PC-9 (cell line): ENCODE data around the gene MMP15.

Experiments
- EZH2 ChIP-seq: fragments of 200-600 bp; sonication (generic); IDR thresholded peaks from 2 replicates; pipeline ENCODE4 v1.8.0; 2017; ENCODE audit warnings: antibody characterized with exemption, low read depth
- TF ChIP-seq, protein P1 (sequence below): fragments of 200-600 bp; sonication (generic); conservative IDR thresholded peaks from 2 replicates; pipeline ENCODE4 v1.6.1; 2017; ENCODE audit warnings: mixed run types, antibody characterized with exemption, mild to moderate bottlenecking, moderate library complexity

DNA sequence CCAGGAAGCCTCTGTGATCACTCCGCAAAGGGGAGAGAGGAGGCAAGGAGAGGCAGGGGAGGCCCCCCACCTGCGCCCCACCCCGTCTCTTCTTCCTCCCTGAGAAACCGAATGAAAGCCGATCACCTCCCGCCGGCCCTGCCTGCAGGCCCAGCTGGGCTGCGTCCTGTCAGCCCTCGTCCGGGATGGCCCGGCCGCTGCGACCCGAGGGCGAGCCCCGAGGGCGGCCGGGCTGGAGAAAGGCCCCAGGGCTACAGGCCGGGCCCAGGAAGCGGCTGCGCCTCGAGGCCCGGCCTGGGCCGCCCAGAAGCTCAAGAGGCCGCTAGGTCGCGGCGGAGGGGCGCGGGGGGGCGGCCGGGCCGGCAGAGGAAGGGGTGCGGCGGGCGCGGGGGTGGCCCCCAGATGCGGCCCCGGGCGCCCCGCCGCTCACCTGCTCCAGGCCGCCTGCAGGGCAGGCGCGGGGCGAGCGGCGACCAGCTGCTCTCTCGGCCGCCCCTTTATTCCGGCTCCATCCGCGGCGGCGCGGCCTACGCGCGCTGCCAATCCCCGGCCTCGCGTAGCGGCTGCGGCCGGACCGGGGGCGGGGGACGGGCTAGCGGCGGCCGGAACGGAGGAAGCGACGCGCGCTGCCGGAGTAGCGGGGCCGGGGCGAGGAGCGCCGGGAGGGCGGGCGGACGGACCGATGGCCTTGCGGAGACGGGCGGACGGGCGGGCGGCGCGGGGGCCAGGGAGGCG, 25.4 kb upstream of the MMP15 start, which contains the start of gene ZNF319:
- TF ChIP-seq, protein P1, sequence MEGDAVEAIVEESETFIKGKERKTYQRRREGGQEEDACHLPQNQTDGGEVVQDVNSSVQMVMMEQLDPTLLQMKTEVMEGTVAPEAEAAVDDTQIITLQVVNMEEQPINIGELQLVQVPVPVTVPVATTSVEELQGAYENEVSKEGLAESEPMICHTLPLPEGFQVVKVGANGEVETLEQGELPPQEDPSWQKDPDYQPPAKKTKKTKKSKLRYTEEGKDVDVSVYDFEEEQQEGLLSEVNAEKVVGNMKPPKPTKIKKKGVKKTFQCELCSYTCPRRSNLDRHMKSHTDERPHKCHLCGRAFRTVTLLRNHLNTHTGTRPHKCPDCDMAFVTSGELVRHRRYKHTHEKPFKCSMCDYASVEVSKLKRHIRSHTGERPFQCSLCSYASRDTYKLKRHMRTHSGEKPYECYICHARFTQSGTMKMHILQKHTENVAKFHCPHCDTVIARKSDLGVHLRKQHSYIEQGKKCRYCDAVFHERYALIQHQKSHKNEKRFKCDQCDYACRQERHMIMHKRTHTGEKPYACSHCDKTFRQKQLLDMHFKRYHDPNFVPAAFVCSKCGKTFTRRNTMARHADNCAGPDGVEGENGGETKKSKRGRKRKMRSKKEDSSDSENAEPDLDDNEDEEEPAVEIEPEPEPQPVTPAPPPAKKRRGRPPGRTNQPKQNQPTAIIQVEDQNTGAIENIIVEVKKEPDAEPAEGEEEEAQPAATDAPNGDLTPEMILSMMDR = no peak
- TF ChIP-seq EZH2 = no peak
